GM12878 (cell line): Measurements from ENCODE around the gene S100A6.

Experiments
- BACH1 ChIP-seq: fragments of 450-650 bp; IDR thresholded peaks from 2 replicates; pipeline ENCODE4 v1.6.1; 2017; ENCODE audit warnings: mild to moderate bottlenecking, borderline replicate concordance
- CEBPZ ChIP-seq: fragments of 150-350 bp; IDR thresholded peaks from 2 replicates; pipeline ENCODE4 v1.6.1; 2016; ENCODE audit warnings: low read depth, low read length
- CTCF ChIP-seq, 3 experiments: IDR thresholded peaks in 2 of 3; conservative IDR thresholded peaks in 1 of 3; 2 replicates each; pipeline ENCODE4 v1.5.1; 2011; ENCODE audit warnings: low read depth in 3 of 3, low read length in 3 of 3, mild to moderate bottlenecking in 3 of 3, control low read depth in 2 of 3, moderate library complexity in 2 of 3, inconsistent platforms in 1 of 3, mixed read lengths in 1 of 3; ENCODE audit not compliant: control insufficient read depth in 2 of 3, insufficient read depth in 1 of 3; ENCODE audit errors: extremely low read depth in 1 of 3
- E2F8 ChIP-seq: fragments of 450-650 bp; IDR thresholded peaks from 2 replicates; pipeline ENCODE4 v1.6.1; 2018; ENCODE audit warnings: mild to moderate bottlenecking, low read depth, moderate library complexity; ENCODE audit not compliant: partially characterized antibody
- TCF12 ChIP-seq: IDR thresholded peaks from 2 replicates; pipeline ENCODE4 v1.6.1; 2011; ENCODE audit warnings: low read depth, mild to moderate bottlenecking, low read length

- TF ChIP-seq BACH1 (no peak), CTCF (IDR thresholded peaks at IDR 0.05 in 2 of 3, conservative IDR thresholded peaks at IDR 0.05 in 1 of 3; ENCODE audit: control insufficient read depth in 2 of 3, extremely low read depth in 1 of 3, insufficient read depth in 1 of 3, low read depth in 3 of 3, low read length in 3 of 3) (no peak), CEBPZ (no peak), E2F8 (no peak), TCF12 (no peak)
Observed at GRCh38 chr1:153578490-153578889, 42.7 kb upstream of the S100A6 start.
